H1 (cell line): ENCODE measurements around the gene MAP7.
"Not testable (repeated sequence)": the region's sequence is repeated elsewhere in the genome, so short reads cannot be mapped to it uniquely, and the experiment has no call there.

Source experiments
- CBX5 ChIP-seq: fragments of 300-800, 300-1000 bp; sonication (generic); IDR thresholded peaks from 2 replicates; pipeline ENCODE4 v1.7.1; 2016; ENCODE audit warnings: antibody characterized with exemption, low read length, low read depth
- CHD1 ChIP-seq: IDR thresholded peaks from 2 replicates; pipeline ENCODE4 v1.6.1; 2012; ENCODE audit warnings: low read depth, low read length, improper control_type of control experiment
- CTCF ChIP-seq, 3 experiments: IDR thresholded peaks; 1 replicate in 2 of 3; 2 replicates in 1 of 3; pipeline versions ENCODE4 v1.5.1 to v1.6.1; 2011; ENCODE audit warnings: low read length in 3 of 3, mild to moderate bottlenecking in 3 of 3, inconsistent platforms in 2 of 3, low read depth in 1 of 3, moderate library complexity in 1 of 3; ENCODE audit not compliant: insufficient read depth in 1 of 3; ENCODE audit errors: control extremely low read depth in 1 of 3
- KDM1A ChIP-seq: fragments of 200-600, 300-600 bp; sonication (generic); IDR thresholded peaks from 2 replicates; pipeline ENCODE4 v1.7.1; 2016; ENCODE audit warnings: mild to moderate bottlenecking, low read length, borderline replicate concordance
- POLR2A ChIP-seq, 2 experiments: IDR thresholded peaks; 1 replicate in 1 of 2; 2 replicates in 1 of 2; pipeline ENCODE4 v1.6.1; 2011; ENCODE audit warnings: low read depth in 2 of 2, low read length in 2 of 2, mild to moderate bottlenecking in 2 of 2; ENCODE audit errors: control extremely low read depth in 1 of 2
- SP2 ChIP-seq: IDR thresholded peaks from 2 replicates; pipeline ENCODE4 v1.6.1; 2012; ENCODE audit warnings: mild to moderate bottlenecking, low read length, inconsistent platforms
- YY1 ChIP-seq: IDR thresholded peaks from 2 replicates; pipeline ENCODE4 v1.6.1; 2011; ENCODE audit warnings: low read depth, mild to moderate bottlenecking, low read length
- ZNF274 ChIP-seq: IDR thresholded peaks from 2 replicates; pipeline ENCODE4 v1.7.0; 2012; ENCODE audit warnings: low read length, borderline replicate concordance; ENCODE audit errors: extremely low read depth

GRCh38 chr6:136584290-136584689 lies 34.1 kb upstream of the MAP7 start:
- TF ChIP-seq CTCF (IDR thresholded peaks at IDR 0.05; ENCODE audit: control extremely low read depth in 1 of 3, insufficient read depth in 1 of 3, low read depth in 1 of 3, low read length in 3 of 3); KDM1A; SP2; CBX5; CHD1; POLR2A (IDR thresholded peaks at IDR 0.05; ENCODE audit: control extremely low read depth in 1 of 2, low read depth in 2 of 2, low read length in 2 of 2); ZNF274; YY1: not testable (repeated sequence)
